ENCODE measurements around the gene ADGRG3. TPM values are rescaled to one million over a fixed set of nuclear protein-coding genes. Genes with fewer than 3 reads are reported as not detected.

The ADGRG3 gene
- total and polyA plus RNA-seq, 2 donors (not counting 1 experiment from before 2014, with no cell fraction given) = not detected

- DNase-seq (no peak), ATAC-seq (ENCODE audit: low read depth) (no peak)
- no peak overlapping the region for H3K27ac ChIP-seq (ENCODE audit: low read length in 2 of 2)
- H3K9ac ChIP-seq (ENCODE audit: low read length) = no peak overlapping the region
- no peaks in the 10 kb centered on the region for H4K20me1 ChIP-seq (ENCODE audit: control insufficient read depth, insufficient read depth, low read length, poor library complexity, severe bottlenecking)
- ChIA-PET CTCF (no interaction called here), POLR2A (no interaction called here)
- no peak overlapping the region for H3K4me3 ChIP-seq (ENCODE audit: control extremely low read depth in 1 of 5, extremely low read depth in 1 of 5, insufficient read depth in 1 of 5, low read depth in 2 of 5, low read length in 4 of 5)
- no peak overlapping the region for H3K4me2 ChIP-seq (replicated peaks; ENCODE audit: low read depth, low read length, poor library complexity, severe bottlenecking)
- no peak overlapping the region for H2AFZ ChIP-seq (ENCODE audit: insufficient read depth, low read depth, low read length, poor library complexity, severe bottlenecking)
- peaks cover 30% of the 10 kb centered on the region for H3K27me3 Mint-ChIP-seq
- no peaks in the 10 kb centered on the region for H3K9me3 ChIP-seq (ENCODE audit: control extremely low read depth in 1 of 3, control insufficient read depth in 2 of 3, insufficient read depth in 1 of 3, low read length in 2 of 3)
- H3K4me1 ChIP-seq (ENCODE audit: control insufficient read depth in 2 of 2, insufficient read depth in 2 of 2, low read length in 2 of 2) = no peaks in the 10 kb centered on the region
- no peak overlapping the region for H3K4me3 Mint-ChIP-seq
- no peaks in the 10 kb centered on the region for H3K79me2 ChIP-seq (ENCODE audit: control insufficient read depth, insufficient read depth, low read length)
- no peaks in the 10 kb centered on the region for H3K4me1 Mint-ChIP-seq
- intact Hi-C loops (cut with micrococcal nuclease) = no loop called here
- 94% methylated on average over 16 of the region's 16 CpGs for WGBS (ENCODE audit: insufficient coverage)
- no peak overlapping the region for H3K27ac Mint-ChIP-seq
- TF ChIP-seq, protein P1, sequence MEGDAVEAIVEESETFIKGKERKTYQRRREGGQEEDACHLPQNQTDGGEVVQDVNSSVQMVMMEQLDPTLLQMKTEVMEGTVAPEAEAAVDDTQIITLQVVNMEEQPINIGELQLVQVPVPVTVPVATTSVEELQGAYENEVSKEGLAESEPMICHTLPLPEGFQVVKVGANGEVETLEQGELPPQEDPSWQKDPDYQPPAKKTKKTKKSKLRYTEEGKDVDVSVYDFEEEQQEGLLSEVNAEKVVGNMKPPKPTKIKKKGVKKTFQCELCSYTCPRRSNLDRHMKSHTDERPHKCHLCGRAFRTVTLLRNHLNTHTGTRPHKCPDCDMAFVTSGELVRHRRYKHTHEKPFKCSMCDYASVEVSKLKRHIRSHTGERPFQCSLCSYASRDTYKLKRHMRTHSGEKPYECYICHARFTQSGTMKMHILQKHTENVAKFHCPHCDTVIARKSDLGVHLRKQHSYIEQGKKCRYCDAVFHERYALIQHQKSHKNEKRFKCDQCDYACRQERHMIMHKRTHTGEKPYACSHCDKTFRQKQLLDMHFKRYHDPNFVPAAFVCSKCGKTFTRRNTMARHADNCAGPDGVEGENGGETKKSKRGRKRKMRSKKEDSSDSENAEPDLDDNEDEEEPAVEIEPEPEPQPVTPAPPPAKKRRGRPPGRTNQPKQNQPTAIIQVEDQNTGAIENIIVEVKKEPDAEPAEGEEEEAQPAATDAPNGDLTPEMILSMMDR (IDR thresholded peaks at IDR 0.05) = no peak
- TF ChIP-seq EZH2 (IDR thresholded peaks at IDR 0.05; ENCODE audit: borderline replicate concordance, insufficient read depth, low read depth, low read length, poor library complexity, severe bottlenecking) = no peak
- peaks cover 0 to 3% (median under 1%) of the 10 kb centered on the region in 4 experiments for H3K27me3 ChIP-seq (replicated peaks in 1 of 4; ENCODE audit: control extremely low read depth in 1 of 4, control insufficient read depth in 3 of 4, insufficient read depth in 4 of 4, low read length in 3 of 4)
- no peaks in the 10 kb centered on the region for H3K9me3 Mint-ChIP-seq (ENCODE audit: insufficient read depth)
- H3K36me3 ChIP-seq (replicated peaks in 1 of 2; ENCODE audit: control extremely low read depth in 1 of 2, control insufficient read depth in 1 of 2, extremely low read depth in 1 of 2, insufficient read depth in 2 of 2, low read length in 1 of 2) = no peaks in the 10 kb centered on the region
Observed at GRCh38 chr16:57622361-57623250, 45.5 kb upstream of the ADGRG3 start.
